ENCODE results near the gene IL6.

DNA sequence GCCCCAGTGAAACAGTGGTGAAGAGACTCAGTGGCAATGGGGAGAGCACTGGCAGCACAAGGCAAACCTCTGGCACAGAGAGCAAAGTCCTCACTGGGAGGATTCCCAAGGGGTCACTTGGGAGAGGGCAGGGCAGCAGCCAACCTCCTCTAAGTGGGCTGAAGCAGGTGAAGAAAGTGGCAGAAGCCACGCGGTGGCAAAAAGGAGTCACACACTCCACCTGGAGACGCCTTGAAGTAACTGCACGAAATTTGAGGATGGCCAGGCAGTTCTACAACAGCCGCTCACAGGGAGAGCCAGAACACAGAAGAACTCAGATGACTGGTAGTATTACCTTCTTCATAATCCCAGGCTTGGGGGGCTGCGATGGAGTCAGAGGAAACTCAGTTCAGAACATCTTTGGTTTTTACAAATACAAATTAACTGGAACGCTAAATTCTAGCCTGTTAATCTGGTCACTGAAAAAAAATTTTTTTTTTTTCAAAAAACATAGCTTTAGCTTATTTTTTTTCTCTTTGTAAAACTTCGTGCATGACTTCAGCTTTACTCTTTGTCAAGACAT lies 574 bp upstream of the IL6 start:
- TF ChIP-seq, protein P1, sequence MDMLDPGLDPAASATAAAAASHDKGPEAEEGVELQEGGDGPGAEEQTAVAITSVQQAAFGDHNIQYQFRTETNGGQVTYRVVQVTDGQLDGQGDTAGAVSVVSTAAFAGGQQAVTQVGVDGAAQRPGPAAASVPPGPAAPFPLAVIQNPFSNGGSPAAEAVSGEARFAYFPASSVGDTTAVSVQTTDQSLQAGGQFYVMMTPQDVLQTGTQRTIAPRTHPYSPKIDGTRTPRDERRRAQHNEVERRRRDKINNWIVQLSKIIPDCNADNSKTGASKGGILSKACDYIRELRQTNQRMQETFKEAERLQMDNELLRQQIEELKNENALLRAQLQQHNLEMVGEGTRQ (IDR thresholded peaks at IDR 0.05; ENCODE audit: low read length): no peak
- TF ChIP-seq TBP (IDR thresholded peaks at IDR 0.05; ENCODE audit: low read depth, low read length) (no peak), SIN3A (conservative IDR thresholded peaks at IDR 0.05 in 1 of 2, IDR thresholded peaks at IDR 0.05 in 1 of 2; ENCODE audit: low read depth in 1 of 2, low read length in 2 of 2) (no peak), SUZ12 (IDR thresholded peaks at IDR 0.05; ENCODE audit: low read length) (no peak)
